IgD-negative memory B cell (primary cell): ENCODE measurements around the gene VLDLR. TPM values are rescaled to one million over a fixed set of nuclear protein-coding genes. Genes with fewer than 3 reads are reported as not detected.
A peak's percentile ranks its signal among the peaks of the same experiment; 100 is the strongest.

Experiments
- H3K27ac Mint-ChIP-seq, 3 donors: one replicate each; pipeline ENCODE4 v1.8.0; 2020 to 2022; ENCODE audit warnings: mild to moderate bottlenecking in 3 of 3, mixed read lengths in 3 of 3, moderate library complexity in 1 of 3
- H3K27me3 Mint-ChIP-seq: one replicate; pipeline ENCODE4 v1.8.0; 2021; ENCODE audit warnings: mixed read lengths
- H3K36me3 Mint-ChIP-seq: one replicate; pipeline ENCODE4 v1.8.0; 2020; ENCODE audit warnings: mild to moderate bottlenecking, mixed read lengths
- H3K4me1 Mint-ChIP-seq, 3 donors: one replicate each; pipeline ENCODE4 v1.8.0; 2020 to 2022; ENCODE audit warnings: mixed read lengths in 3 of 3, mild to moderate bottlenecking in 1 of 3
- H3K4me3 Mint-ChIP-seq, 4 donors: one replicate each; pipeline ENCODE4 v1.8.0; 2020 to 2022; ENCODE audit warnings: mild to moderate bottlenecking in 4 of 4, mixed read lengths in 4 of 4, moderate library complexity in 3 of 4
- H3K9me3 Mint-ChIP-seq, 3 donors: one replicate each; pipeline ENCODE4 v1.8.0; 2020 to 2021; ENCODE audit warnings: mixed read lengths in 3 of 3, mild to moderate bottlenecking in 1 of 3
- polyA plus RNA-seq: library from polyadenylated mRNA; unstranded; fragments of 300-500 nt; fragmentation: Illumina TruSeq; gene quantifications from one replicate; pipeline ENCODE4 v1.2.3, GENCODE V29; 2021

VLDLR gene
- polyA plus RNA-seq, result not detected

DNA sequence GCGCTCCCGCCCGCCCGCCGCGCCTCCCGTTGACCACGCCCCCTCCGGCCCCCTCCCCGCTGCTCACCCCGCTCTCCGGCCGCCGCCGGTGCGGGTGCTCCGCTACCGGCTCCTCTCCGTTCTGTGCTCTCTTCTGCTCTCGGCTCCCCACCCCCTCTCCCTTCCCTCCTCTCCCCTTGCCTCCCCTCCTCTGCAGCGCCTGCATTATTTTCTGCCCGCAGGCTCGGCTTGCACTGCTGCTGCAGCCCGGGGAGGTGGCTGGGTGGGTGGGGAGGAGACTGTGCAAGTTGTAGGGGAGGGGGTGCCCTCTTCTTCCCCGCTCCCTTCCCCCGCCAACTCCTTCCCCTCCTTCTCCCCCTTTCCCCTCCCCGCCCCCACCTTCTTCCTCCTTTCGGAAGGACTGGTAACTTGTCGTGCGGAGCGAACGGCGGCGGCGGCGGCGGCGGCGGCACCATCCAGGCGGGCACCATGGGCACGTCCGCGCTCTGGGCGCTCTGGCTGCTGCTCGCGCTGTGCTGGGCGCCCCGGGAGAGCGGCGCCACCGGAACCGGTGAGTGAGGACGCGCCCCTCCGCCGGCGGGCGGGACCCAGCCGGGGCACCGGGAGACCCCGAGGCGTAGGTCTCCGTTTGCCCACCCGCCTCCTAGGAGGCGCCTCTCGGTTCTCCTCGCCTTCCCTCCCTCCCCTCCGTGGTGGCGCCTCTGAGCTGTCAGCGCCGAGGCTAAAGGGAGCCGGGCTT, at the start of gene VLDLR:
TSS of gene VLDLR (plus strand) at position 66 of the 739 bp plus-strand sequence. CDS start at position 469, 403 bp downstream.
- H3K27me3 Mint-ChIP-seq, result peaks cover 46% of the 10 kb centered on the region
- H3K27ac Mint-ChIP-seq, result no peak within 1 kb of the TSS

DNA sequence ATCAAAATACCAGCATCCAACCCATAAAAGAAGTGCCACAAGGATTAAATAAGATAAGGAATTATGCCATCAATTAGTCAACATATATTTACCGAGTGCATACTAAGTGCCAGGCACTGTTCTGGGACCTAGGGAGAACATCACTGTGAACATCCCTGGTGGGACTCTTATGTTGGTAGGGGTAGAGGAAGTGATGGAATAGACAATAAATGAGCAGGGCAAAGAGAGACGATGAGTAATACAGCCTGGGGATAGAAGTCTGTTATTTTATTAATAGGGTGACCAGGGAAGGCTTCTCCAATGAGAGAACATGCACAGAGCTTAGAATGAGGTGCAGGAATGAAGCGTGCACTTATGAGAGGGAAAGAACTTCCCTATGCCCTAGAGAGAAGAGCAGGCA, 47.4 kb upstream of the VLDLR start:
- Mint-ChIP-seq H3K27ac (no peak overlapping the region), H3K9me3 (peaks cover 0 to 3% (median 0%) of the 10 kb centered on the region in 3 donors), H3K27me3 (peaks cover 8% of the 10 kb centered on the region), H3K36me3 (no peaks in the 10 kb centered on the region), H3K4me3 (no peak overlapping the region), H3K4me1 (no peaks in the 10 kb centered on the region)

More for the DNA sequence above, at the start of gene VLDLR:
- Mint-ChIP-seq H3K4me3 (peak within 1 kb of the TSS; percentile 73 to 92 (median 84)), H3K36me3 (no peaks in the 10 kb centered on the region), H3K4me1 (peaks cover 1 to 10% (median 7%) of the 10 kb centered on the region in 3 donors), H3K9me3 (peaks cover 0 to 5% (median 2%) of the 10 kb centered on the region in 3 donors)

DNA sequence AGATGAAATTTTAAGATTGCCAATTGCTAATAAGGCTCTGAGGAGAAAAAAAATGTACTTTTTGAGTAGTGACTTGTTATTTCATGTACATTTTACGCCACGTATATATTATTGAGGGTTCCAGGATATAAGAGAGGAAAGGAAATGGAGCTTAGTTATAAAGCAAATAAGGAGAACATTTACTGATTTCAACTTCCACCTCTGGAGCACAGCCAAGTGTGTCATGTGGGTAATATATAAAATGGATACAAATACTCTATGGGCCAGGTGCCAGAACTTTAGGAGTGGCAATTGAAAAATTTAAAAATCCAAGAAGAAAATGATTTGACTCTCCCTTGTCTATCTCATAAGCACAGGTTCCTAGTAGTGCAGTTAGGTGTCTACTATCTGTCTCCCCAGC, 45.0 kb upstream of the VLDLR start:
- no peaks in the 10 kb centered on the region for H3K4me1 Mint-ChIP-seq
- H3K36me3 Mint-ChIP-seq, result no peaks in the 10 kb centered on the region
- peaks cover 6% of the 10 kb centered on the region for H3K27me3 Mint-ChIP-seq
- no peak overlapping the region for H3K4me3 Mint-ChIP-seq
- H3K27ac Mint-ChIP-seq, result no peak overlapping the region
- H3K9me3 Mint-ChIP-seq, result peaks cover 0 to 3% (median 0%) of the 10 kb centered on the region in 3 donors

DNA sequence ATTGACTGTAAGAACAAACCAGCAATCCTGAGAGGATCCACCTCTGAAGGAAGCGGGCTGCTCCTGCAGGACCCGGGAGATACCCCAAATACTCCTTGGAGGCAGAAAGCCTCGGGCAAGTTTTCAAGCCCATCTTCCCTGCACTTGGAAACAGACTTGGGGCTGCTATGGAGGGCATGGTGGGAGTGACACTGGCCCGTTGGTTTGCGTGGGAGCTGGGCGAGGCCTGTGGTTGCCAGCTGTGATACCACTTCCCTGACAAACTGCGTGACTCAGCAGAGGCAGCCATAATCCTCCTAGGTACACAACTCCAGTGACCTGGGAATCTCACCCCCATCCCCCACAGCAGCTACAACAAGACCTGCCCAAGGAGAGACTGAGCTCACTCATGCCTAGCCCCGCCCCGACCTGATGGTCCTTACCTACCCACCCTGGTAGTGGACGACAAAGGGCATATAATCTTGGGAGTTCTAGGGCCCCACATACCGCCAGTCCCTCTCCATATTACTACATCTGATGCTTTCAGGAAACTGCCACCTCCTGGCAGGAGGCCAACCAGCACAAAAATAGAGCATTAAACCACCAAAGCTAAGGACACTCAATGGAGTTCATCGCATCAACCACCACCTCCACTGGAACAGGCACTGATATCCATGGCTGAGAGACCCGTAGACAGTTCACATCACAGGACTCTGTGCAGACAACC, 38.1 kb upstream of the VLDLR start:
- Mint-ChIP-seq H3K4me3 (no peak overlapping the region), H3K9me3 (peaks cover 0 to 7% (median 5%) of the 10 kb centered on the region in 3 donors), H3K27me3 (peaks cover 2% of the 10 kb centered on the region), H3K27ac (no peak overlapping the region), H3K36me3 (peaks cover 2% of the 10 kb centered on the region), H3K4me1 (no peaks in the 10 kb centered on the region)

DNA sequence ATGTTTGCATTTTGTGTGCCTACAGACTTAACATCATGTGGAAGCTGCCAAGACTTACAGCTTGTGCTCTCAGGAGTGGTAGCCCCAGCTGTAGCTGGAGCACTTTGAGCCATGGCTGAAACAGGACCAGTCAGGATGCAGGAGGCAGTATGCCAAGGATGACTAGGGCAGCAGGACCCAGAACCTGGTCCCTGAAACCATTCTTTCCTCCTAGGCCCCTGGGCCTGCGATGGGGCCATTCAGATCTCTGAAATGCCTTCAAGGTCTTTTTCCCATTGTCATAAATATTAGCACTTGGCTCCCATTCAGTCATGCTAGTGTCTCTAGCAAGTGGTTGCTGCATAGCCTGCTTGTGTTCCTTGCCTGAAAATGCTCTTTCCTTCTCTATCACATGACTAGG, 29.6 kb upstream of the VLDLR start:
- H3K27ac Mint-ChIP-seq, result no peak overlapping the region
- peaks cover 6 to 19% (median 16%) of the 10 kb centered on the region in 3 donors for H3K9me3 Mint-ChIP-seq
- H3K27me3 Mint-ChIP-seq, result peaks cover 1% of the 10 kb centered on the region
- no peaks in the 10 kb centered on the region for H3K36me3 Mint-ChIP-seq
- no peaks in the 10 kb centered on the region for H3K4me1 Mint-ChIP-seq
- no peak overlapping the region for H3K4me3 Mint-ChIP-seq

DNA sequence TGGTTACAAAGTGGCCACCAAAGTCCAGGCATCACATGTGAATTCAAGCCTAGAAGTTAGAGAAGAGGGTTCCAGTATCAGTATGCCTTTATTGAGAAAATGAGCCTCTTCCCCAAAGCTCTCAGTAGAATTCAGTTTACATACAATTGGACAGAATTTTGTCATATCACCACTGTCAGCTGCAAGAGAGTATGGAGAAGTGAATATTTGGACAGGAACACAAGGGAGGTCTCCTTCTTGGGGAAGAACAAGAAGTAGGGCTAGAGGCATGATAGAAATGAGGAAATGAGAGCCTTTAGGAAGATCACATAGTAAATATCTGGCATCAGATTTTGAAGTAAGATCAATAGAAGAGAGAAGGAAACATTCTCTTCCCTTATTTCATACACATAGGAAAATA, 27.8 kb upstream of the VLDLR start:
- Mint-ChIP-seq H3K27me3 (peaks cover 1% of the 10 kb centered on the region), H3K27ac (no peak overlapping the region), H3K9me3 (peaks cover 6 to 19% (median 14%) of the 10 kb centered on the region in 3 donors), H3K4me3 (no peak overlapping the region), H3K36me3 (no peaks in the 10 kb centered on the region), H3K4me1 (no peaks in the 10 kb centered on the region)

DNA sequence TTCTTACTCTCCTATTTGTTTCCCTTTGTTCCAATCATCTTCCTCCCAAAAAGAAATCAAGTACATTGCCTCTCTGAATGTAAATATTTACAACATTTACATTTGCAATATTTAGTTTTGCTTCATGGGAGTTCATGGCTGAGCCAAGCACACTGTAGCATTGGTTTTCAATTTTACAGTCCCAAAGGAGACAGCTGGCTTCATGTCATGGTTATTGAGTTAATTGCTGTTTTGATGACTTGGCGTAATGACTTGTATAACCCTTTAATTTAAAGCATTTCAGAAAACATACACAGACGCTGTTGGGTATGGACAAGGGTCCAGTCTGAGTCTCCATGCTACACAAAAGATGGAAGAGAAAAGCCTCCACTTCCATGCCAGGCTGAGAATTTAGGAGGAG, 25.6 kb upstream of the VLDLR start:
- peak overlapping the region in 1 of 3 donors; percentile 39 for H3K27ac Mint-ChIP-seq
- H3K27me3 Mint-ChIP-seq, result peaks cover 3% of the 10 kb centered on the region
- H3K9me3 Mint-ChIP-seq, result peaks cover 6 to 17% (median 7%) of the 10 kb centered on the region in 3 donors
- no peak overlapping the region for H3K4me3 Mint-ChIP-seq
- no peaks in the 10 kb centered on the region for H3K36me3 Mint-ChIP-seq
- H3K4me1 Mint-ChIP-seq, result no peaks in the 10 kb centered on the region

DNA sequence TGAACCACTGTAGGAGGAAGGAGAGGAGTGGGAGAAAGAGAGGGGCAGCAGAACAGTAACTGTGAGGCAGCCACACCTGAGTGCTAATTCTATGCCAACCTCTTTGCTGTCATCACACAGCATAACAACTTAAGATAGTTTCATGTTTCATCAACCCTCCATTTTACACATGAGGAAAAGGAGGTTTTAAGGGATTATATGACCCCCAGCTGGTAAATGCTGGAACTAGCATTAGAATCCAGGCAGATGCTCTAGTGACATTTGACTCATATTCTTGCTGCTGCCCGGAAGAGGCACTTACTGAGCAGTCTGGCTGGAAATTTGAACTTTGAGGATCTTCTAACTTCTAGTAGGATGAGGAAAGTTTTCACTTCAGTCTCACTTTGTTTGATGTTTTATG, 24.1 kb upstream of the VLDLR start:
- Mint-ChIP-seq H3K9me3 (peaks cover 3 to 7% (median 3%) of the 10 kb centered on the region in 3 donors), H3K4me3 (no peak overlapping the region), H3K4me1 (no peaks in the 10 kb centered on the region), H3K27ac (no peak overlapping the region), H3K36me3 (no peaks in the 10 kb centered on the region), H3K27me3 (peaks cover 5% of the 10 kb centered on the region)

DNA sequence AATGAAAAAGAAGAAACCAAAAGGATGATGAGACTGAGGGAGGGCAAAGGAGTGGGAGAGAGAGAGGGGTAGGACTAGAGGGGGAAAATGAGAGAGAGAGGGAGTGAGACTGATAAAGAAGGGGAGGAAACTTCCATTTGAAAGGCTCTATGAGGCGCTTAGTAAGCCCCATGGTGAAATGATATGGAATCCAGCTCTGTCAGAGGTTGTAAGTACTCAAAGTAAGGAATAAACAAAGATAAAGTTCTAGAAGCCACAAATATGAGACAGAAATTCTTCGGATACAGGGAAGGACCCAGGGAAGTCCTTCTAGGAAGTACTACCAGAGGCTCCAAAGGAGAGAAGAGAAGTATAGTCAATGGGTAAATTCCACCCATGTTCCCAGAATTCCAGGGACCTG, 21.7 kb upstream of the VLDLR start:
- Mint-ChIP-seq H3K27ac (no peak overlapping the region), H3K4me3 (no peak overlapping the region), H3K36me3 (no peaks in the 10 kb centered on the region), H3K9me3 (peaks cover 0 to 3% (median 0%) of the 10 kb centered on the region in 3 donors), H3K4me1 (no peaks in the 10 kb centered on the region), H3K27me3 (peaks cover 4% of the 10 kb centered on the region)

DNA sequence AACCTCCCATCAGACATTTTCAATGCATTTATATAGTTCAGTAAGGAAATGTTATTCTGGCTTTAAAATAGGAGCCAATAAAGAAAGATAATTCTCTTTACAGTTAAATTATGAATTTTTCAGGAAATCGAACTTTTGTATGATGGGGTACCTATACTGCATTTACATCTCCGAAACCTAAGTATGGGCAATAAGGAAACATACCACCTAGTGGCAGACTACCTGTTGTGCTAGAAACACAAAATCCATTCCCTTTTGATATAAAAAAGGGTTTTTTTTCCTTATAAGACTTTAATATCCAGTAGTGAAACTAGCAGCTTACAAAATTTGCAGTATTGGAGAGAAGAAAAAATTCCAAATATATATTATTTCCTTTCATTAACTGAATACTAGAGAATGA, 21.3 kb upstream of the VLDLR start:
- Mint-ChIP-seq H3K27ac (no peak overlapping the region), H3K9me3 (peaks cover 0 to 3% (median 0%) of the 10 kb centered on the region in 3 donors), H3K4me3 (no peak overlapping the region), H3K4me1 (no peaks in the 10 kb centered on the region), H3K36me3 (no peaks in the 10 kb centered on the region), H3K27me3 (peaks cover 4% of the 10 kb centered on the region)

DNA sequence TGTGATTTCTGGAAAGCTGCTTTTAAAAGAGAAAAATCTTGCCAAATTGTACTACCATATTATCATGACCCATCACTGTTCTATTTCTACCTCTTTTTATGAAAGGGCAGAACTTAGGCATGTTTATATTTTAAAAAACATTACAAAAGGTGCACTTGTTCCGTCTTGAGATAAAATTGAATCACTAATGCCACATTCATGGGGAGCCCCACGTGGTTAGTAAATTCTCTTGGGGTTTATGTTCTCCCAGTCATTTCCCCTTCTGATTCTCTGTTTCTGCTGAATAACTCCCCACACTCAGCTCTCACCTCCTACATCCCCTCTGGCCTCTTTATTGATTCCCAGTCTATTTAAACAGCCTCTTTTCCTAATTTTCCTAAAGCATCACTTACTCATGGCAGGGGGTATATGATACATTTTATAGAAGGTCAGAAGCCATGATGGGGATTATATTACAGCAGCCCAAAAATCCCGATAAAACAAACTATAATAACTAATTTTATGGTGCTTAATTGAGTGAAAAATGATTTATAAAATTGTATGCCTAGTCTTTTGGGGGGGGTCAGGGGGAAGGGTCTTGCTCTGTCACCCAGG, 19.7 kb upstream of the VLDLR start:
- Mint-ChIP-seq H3K36me3 (no peaks in the 10 kb centered on the region), H3K27me3 (peaks cover 8% of the 10 kb centered on the region), H3K27ac (no peak overlapping the region), H3K4me1 (no peaks in the 10 kb centered on the region), H3K4me3 (no peak overlapping the region), H3K9me3 (no peaks in the 10 kb centered on the region)

DNA sequence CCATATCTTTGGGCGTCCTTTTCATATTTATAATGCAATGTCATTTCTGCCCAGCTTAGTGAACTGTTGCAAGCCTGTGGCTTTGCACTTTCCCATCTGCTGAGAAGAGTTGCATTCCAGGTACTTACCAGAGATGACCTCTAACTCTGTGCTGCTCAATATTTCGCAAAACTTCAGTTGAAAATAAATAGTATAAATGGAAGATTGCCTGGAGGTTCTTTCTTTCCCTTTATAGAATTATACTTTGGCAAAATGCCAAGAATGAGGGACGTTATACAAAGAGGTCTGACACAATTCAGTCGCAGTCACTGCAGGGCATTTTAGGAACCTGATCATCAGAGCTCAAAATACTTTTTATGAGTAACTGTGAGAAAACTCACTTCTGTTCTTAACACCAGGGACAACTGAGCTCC, 18.9 kb upstream of the VLDLR start:
- Mint-ChIP-seq H3K4me1 (no peaks in the 10 kb centered on the region), H3K9me3 (no peaks in the 10 kb centered on the region), H3K27ac (peak overlapping the region in 1 of 3 donors; percentile 54), H3K27me3 (peaks cover 8% of the 10 kb centered on the region), H3K36me3 (no peaks in the 10 kb centered on the region), H3K4me3 (no peak overlapping the region)

DNA sequence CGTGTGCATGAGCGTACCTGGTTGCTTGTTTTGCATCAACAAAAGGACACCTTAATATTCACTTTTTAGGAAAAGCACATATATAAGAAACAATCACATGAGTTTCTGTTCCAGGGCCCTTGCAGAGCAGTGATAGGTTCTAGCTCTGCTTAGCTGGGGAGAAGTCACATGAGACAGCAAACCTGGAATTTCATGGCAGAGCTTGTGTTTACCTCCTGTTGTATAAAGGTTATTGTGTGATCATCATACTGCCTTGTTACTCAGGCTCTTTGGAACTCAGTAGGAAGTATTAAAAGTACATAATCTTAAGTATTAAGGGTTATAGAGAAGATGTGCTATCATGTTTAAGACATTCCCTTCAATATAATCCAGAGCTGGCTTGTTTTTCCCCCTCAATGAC, 18.0 kb upstream of the VLDLR start:
- Mint-ChIP-seq H3K4me3 (no peak overlapping the region), H3K9me3 (no peaks in the 10 kb centered on the region), H3K27ac (no peak overlapping the region), H3K36me3 (no peaks in the 10 kb centered on the region), H3K27me3 (peaks cover 10% of the 10 kb centered on the region), H3K4me1 (no peaks in the 10 kb centered on the region)

DNA sequence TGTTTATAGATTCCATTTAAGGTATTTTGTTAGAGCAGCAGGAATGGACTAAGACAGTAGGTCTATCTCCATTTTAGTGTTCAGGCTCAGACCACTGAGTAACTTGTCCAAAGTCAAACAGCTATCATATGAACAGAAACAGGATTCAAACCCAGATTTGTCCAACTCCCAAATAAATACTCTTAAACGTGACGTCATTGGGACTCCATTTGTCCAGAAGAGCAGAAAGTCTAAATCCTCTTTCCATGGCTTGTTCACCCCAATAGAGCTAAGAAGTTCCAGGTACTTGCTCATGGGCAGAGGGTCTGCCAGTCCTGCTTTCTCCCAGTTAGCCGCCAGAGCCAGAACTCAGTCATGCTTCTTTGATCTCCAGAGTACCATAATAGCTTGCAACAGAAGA, 16.3 kb upstream of the VLDLR start:
- Mint-ChIP-seq H3K9me3 (no peaks in the 10 kb centered on the region), H3K27ac (no peak overlapping the region), H3K4me3 (no peak overlapping the region), H3K4me1 (no peaks in the 10 kb centered on the region), H3K36me3 (no peaks in the 10 kb centered on the region), H3K27me3 (peaks cover 10% of the 10 kb centered on the region)

DNA sequence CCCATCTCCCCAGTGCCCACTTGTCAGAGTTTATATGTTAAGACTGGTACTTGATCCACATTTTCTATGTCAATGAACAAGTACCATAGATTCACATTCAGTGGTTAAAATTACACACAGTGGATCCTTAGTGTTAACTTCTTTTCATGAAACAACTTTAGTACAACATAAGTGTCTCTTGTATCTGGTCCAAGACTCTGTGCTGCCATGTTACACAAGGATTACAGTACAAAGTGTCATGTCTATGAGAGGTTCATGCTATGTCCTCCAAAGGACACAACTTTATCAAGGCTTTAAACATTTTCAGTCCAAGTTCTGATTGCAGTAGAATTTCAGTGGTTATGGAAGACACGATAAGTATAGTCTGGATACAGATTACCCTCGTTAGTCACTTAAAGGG, 13.3 kb upstream of the VLDLR start:
- no peaks in the 10 kb centered on the region for H3K36me3 Mint-ChIP-seq
- H3K27me3 Mint-ChIP-seq, result peaks cover 12% of the 10 kb centered on the region
- H3K4me1 Mint-ChIP-seq, result no peaks in the 10 kb centered on the region
- H3K9me3 Mint-ChIP-seq, result no peaks in the 10 kb centered on the region
- no peak overlapping the region for H3K27ac Mint-ChIP-seq
- H3K4me3 Mint-ChIP-seq, result no peak overlapping the region
